Stimulated activated CD8-positive, alpha-beta memory T cell treated with anti-CD3 and anti-CD28 coated beads, Interleukin-4, amount 100 ng/mL, for 4 hours (primary cell): ENCODE measurements around the gene TMEM243.
"Not testable (repeated sequence)": the region's sequence is repeated elsewhere in the genome, so short reads cannot be mapped to it uniquely, and the experiment has no call there.

Experiments used
- DNase-seq, 2 donors: peaks; one replicate each; pipeline ENCODE4 v3.0.0-alpha.2; 2020; ENCODE audit warnings: low read depth in 2 of 2, low spot score in 1 of 2

The TMEM243 gene

DNA sequence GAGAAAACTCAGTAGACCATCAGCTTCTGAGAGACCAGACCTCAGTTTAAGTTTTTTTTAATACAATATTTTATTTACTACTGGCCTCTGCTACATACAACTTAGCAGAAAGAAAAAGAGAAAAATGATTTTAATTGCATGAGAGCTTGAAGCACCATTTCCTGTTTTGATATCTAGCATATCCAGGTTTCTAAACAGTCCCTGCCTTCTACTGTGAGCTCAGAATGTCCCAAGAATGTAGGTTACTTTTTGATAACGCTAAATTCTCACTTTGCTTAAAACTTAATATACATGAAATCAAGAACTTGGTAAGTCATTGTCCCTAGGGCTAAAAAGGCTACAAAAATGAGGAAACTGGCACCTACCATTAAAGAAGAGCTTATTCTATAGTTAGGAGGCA lies 7.0 kb downstream of the TMEM243 start:
- DNase-seq: no peak

DNA sequence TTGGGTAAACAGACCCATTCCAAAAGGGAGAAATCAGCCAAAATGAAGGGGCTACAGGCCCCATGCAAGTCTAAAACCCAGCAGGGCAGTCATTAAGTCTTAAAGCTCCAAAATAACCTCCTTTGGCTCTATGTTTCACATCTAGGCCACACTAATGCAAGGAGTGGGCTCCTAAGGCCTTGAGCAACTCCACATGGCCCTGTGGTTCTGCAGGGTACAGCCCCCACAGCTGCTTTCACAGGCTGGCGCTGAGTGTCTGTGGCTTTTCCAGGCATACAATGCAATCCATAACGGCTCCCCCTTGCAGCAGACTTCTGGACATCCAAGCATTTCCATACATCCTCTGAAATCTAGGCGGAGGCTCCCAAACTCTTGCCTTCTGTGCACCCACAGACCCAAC lies 9.0 kb downstream of the TMEM243 start:
- no peak for DNase-seq

DNA sequence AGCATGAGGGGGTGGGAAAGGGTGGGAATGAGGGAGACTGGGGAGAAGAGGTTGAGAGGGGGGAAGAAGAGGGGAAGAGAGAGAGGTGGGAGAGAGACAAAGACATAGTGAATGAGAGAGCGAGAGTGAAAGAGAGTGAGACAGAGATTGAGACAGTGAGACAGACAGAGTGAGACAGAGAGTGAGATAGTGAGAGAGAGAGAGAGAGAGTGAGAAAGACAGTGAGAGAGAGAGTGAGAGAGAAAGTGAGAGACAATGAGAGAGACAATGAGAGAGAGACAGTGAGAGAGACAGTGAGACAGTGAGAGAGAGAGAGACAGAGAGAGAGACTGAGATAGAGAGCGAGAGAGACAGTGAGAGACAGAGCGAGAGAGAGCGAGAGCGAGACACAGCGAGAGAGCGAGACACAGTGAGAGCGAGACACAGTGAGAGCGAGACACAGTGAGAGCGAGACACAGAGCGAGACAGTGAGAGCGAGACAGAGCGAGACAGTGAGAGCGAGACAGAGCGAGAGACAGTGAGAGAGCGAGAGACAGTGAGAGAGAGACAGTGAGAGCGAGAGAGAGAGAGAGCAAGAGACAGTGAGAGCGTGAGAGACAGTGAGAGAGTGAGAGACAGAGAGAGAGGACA lies 10.1 kb downstream of the TMEM243 start:
- DNase-seq: no peak

DNA sequence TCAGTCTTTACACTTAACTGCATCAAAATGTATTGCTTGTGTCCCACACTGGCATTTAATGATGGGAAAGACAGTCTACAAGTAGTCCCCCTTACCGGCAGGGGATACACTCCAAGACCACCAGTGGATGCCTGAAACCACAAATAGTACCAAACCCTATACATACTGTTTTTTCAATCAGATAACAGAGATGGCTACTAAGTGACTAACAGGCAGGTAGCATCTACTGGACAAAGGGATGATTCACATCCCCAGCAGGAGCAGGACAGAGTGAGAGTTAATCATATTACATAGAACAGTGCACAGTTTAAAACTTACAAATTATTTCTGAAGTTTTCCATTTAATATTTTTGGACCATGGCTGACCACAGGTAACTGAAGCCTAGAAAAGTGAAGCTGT lies 13.2 kb downstream of the TMEM243 start:
- DNase-seq: no peak

DNA sequence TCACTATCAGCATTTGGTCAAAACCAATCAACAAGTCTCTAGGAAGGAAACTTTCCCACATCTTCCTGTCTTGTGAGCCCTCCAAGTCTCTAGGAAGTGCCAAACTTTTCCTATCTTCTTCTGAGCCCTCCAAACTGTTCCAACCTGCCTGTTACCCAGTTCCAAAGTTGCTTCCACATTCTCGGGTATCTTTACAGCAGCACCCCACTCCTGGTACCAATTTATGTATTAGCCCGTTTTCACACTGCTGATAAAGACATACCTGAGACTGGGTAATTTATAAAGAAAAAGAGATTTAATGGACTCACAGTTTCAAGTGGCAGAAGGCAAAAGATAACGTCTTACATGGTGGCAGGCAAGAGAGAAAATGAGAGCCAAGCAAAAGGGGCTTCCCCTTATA lies 13.8 kb downstream of the TMEM243 start:
- not testable (repeated sequence) for DNase-seq

- DNase-seq: no peak
Measured at GRCh38 chr7:87204933-87205332, 14.6 kb downstream of the TMEM243 start.

GRCh38 chr7:87203929-87204328 lies 15.6 kb downstream of the TMEM243 start:
- DNase-seq: not testable (repeated sequence)

GRCh38 chr7:87202705-87203104 lies 16.8 kb downstream of the TMEM243 start:
- DNase-seq: no peak

- no peak for DNase-seq
Measured at GRCh38 chr7:87202208-87202607, 17.3 kb downstream of the TMEM243 start.

GRCh38 chr7:87199700-87200450 lies 19.7 kb downstream of the TMEM243 start:
- DNase-seq: no peak

DNA sequence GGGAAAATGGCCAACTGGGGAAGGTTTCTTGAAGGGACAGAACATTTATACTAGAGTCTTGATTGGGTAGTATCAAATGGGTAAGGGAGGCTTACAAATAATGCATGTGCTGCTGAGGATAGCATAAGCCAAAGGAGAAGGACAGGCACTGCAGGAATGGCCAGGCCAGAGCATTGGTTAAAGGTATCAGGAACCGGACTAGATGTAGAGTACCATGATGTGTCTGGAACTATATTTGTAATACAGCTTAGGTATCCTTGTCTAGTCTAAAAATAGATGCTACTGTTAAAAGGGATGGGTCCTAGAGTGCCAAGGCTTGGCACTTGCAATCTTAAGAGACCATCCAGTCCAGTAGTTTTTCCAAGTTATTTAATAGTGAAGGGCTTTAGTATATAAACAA lies 20.3 kb downstream of the TMEM243 start:
- no peak for DNase-seq

DNA sequence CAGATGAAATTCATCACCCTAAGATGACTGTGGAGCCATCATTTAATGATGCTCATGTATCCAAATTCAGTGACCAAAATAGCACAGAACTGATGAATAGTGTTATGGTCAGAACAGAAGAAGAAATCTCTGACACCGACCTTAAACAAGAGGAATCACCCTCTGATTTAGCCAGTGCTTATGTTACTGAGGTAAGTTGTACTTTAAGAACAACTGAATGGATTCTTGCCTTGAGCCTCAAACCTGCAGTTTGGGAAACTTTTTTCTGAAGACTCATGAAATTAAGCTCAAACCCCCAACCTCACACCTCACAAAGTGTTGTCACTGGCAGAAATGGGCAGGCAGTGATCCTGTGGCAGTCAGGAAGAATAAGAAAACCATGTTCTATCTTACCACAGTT lies 25.6 kb downstream of the TMEM243 start:
- no peak for DNase-seq

GRCh38 chr7:87192784-87193487 lies 26.6 kb downstream of the TMEM243 start:
- no peak for DNase-seq

DNA sequence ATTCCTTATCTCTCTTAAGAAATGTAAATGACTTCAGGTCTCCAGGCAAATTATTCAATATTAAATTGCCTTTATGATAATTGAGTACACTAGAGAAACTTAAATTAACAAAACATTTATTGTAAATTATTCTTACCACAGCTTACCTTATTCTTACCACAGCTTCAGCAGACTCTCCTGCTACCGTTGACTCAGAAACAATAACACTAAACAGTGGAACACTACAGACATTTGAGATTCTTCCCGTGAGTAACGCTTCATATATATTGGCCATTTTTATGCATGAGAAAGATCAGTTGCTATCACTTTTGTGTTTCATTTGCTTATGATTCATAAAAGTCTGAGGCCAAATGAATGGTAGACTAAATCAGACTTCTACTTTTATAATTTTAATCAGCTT lies 28.7 kb downstream of the TMEM243 start:
- DNase-seq: no peak

DNA sequence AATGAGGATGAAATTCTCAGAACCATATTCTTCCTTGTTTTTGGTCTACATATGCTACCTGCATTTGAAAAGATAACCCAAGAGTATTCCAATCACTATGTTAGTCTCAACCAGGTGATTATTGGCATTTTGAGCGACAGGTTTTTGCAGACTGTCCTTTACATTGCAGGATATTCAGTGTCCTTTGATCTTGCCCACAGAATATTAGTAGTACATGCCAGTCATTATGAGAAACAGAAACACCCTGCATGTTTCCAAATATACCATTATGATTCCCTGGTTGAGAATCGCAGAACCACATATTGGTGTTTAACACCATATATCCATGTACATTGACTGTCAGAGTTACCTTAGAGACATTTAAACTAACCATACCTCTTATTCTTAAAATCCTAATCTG lies 30.6 kb downstream of the TMEM243 start:
- DNase-seq: no peak

GRCh38 chr7:87187120-87187519 lies 32.4 kb downstream of the TMEM243 start:
- DNase-seq: no peak

DNA sequence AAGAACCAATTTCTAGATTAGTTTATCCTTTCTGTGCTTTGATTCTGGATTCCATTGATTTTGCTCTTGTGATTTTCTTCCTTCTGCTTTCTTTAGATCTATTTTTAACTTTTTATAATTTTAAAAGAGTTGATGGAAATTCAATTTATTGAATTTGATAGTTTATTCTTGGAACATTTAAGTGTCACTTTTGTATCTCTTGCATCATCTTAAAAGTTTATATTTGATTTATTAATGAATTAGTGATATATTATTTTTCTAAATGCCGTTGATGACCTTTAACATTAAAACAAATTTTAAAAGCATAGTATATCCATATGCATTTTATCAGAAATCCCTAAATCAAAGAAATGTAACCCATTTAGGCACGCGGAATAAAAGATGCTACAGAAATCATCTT lies 40.4 kb downstream of the TMEM243 start:
- DNase-seq: no peak

- no peak for DNase-seq
Measured at GRCh38 chr7:87178320-87178719, 41.2 kb downstream of the TMEM243 start.

- no peak for DNase-seq
Measured at GRCh38 chr7:87173471-87173870, 46.1 kb downstream of the TMEM243 start.

- DNase-seq: no peak
Measured at GRCh38 chr7:87171282-87171934, 48.1 kb downstream of the TMEM243 start.

DNA sequence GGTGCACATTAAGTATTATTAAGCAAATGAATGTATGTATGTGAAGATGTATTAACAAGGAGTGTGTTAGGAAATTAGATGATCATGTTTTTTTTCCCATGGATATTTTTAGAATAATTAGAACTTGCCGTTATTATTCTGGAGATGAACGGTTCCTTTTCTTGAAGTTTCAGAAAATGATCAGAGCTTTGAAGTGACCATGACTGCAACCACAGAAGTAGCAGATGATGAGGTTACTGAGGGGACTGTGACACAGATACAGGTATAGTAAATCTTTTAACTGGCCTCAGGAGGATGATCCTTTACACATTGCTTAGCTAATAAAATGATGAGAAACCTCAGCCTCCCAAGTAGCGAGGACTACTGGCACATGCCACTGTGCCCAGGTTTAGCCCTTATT lies 48.7 kb downstream of the TMEM243 start:
- DNase-seq: no peak

DNA sequence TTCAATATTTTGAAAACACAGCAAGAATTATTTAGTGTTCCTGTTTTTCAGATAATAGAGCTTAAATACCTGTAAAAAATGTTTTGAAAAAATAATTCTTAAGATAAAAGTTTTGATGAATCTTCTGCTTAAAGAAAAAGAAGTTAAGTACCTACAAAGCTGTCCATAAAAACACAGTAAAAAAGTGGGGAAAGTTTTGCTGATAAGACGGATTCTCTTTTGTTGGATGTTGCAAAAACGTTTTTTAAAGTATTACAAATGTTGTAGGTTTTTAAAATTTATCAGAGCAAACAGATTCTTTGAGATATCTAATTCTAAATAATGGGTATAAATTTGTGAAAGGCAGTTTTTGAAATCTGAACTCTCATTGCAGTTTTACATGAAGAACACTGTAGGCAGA lies 55.1 kb downstream of the TMEM243 start:
- DNase-seq: no peak
